OCI-LY7 (cell line): Measurements from ENCODE around the gene FMNL2.

Experiments used
- EZH2phosphoT487 ChIP-seq: fragments of 200-600 bp; sonication (generic); IDR thresholded peaks from 2 replicates; pipeline ENCODE4 v1.6.1; 2018; ENCODE audit warnings: low read depth, borderline replicate concordance, mild to moderate bottlenecking, mixed run types, antibody characterized with exemption, low read length, moderate library complexity, mixed read lengths
- TF ChIP-seq, protein P1 (sequence below): fragments of 200-600 bp; sonication (generic); conservative IDR thresholded peaks from 2 replicates; pipeline ENCODE4 v1.5.1; 2014; ENCODE audit warnings: mild to moderate bottlenecking, antibody characterized with exemption, low read length, moderate library complexity, mixed read lengths

GRCh38 chr2:152493945-152494528 is 159.1 kb downstream of the FMNL2 start:
- TF ChIP-seq, protein P1, sequence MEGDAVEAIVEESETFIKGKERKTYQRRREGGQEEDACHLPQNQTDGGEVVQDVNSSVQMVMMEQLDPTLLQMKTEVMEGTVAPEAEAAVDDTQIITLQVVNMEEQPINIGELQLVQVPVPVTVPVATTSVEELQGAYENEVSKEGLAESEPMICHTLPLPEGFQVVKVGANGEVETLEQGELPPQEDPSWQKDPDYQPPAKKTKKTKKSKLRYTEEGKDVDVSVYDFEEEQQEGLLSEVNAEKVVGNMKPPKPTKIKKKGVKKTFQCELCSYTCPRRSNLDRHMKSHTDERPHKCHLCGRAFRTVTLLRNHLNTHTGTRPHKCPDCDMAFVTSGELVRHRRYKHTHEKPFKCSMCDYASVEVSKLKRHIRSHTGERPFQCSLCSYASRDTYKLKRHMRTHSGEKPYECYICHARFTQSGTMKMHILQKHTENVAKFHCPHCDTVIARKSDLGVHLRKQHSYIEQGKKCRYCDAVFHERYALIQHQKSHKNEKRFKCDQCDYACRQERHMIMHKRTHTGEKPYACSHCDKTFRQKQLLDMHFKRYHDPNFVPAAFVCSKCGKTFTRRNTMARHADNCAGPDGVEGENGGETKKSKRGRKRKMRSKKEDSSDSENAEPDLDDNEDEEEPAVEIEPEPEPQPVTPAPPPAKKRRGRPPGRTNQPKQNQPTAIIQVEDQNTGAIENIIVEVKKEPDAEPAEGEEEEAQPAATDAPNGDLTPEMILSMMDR = no peak
- no peak for TF ChIP-seq EZH2phosphoT487
